ENCODE results near the gene BCAP29. TPM values are rescaled to one million over a fixed set of nuclear protein-coding genes. Genes with fewer than 3 reads are reported as not detected.

The BCAP29 gene
- total and polyA plus RNA-seq, 2 of the 4 experiments (the other 2 are of a cell fraction), result 33.0 to 35.1 TPM

DNA sequence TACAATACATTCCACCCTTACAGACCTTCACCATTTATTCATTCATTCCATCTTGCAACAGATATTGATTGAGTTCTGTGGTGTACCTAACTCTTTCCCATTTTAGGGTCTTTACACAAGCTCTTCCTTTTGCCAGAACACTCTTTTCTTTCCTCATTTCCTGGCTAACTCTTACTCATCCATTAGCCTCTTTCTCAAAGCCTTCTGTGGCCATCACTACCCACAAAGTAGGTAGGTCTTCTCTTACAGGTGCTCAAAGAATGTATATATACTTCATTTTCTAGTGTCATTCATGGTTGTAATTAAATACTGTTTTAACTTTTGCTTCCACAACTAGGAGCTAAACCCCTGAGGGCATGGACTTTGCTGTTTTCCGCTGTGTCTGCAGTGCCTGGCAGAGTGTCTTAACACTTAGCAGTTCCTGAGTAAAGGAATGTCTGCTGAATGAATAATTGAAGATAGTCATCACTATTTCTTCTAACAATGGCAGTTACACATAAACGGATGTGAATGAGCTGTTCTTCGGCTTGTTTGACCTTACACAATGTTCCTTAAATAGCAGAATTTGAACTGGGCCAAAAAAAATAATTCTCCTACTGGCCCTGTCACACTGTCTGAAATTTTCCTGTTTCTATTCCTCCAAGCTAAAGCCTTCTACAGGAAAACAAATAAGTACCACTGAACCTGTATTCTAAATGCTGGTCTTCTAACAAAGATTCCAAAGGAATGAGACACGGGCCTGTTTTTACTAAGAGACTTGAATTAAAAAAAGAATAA is 15.1 kb downstream of the BCAP29 start:
- H3K56ac ChIP-seq (ENCODE audit: extremely low read depth, insufficient read depth, low read length), result peak overlapping the region; percentile 14; the same call in 1 of the 2 replicates
- no peaks in the 10 kb centered on the region for H3K9me3 ChIP-seq (ENCODE audit: control insufficient read depth, insufficient read depth, low read length)
- H3K4ac ChIP-seq (ENCODE audit: low read depth, low read length), result peak overlapping the region; percentile 73
- H4K8ac ChIP-seq (ENCODE audit: low read depth in 2 of 2, low read length in 2 of 2), result peak overlapping the region; percentile 10 to 34; a peak in 1 of 4 replicates
- in situ Hi-C loops (cut with MboI; ENCODE audit: low sequenced_read_pairs), result no loop called here
- POLR2A ChIA-PET (ENCODE audit: unreplicated experiment), result interaction anchor here (0.6 kb wide), 1 partner anchor 166 kb away, joined by 3 read pairs; no protein-coding TSS in a partner anchor
- peak overlapping the region; percentile 69; the same call in 1 of the 2 replicates for H2BK20ac ChIP-seq (ENCODE audit: low read depth, low read length)
- H3K18ac ChIP-seq (ENCODE audit: low read depth, low read length), result peak overlapping the region; percentile 78; the same call in 1 of the 2 replicates
- peak; percentile 59 for TF ChIP-seq MAFK (IDR thresholded peaks at IDR 0.05; ENCODE audit: low read depth, low read length)
- peak; percentile 91 for TF ChIP-seq CEBPB (IDR thresholded peaks at IDR 0.05; ENCODE audit: low read depth, low read length)
- TF ChIP-seq POLR2A (IDR thresholded peaks at IDR 0.05; ENCODE audit: low read depth, low read length), result no peak
- TF ChIP-seq, protein P1, sequence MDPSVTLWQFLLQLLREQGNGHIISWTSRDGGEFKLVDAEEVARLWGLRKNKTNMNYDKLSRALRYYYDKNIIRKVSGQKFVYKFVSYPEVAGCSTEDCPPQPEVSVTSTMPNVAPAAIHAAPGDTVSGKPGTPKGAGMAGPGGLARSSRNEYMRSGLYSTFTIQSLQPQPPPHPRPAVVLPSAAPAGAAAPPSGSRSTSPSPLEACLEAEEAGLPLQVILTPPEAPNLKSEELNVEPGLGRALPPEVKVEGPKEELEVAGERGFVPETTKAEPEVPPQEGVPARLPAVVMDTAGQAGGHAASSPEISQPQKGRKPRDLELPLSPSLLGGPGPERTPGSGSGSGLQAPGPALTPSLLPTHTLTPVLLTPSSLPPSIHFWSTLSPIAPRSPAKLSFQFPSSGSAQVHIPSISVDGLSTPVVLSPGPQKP (IDR thresholded peaks at IDR 0.05; ENCODE audit: borderline replicate concordance, low read depth, low read length), result no peak
- TF ChIP-seq FOS (IDR thresholded peaks at IDR 0.05; ENCODE audit: low read depth, low read length), result peak; percentile 30; the same call in 1 of the 2 replicates
- intact Hi-C loops (cut with micrococcal nuclease), result no loop called here
- H3K4me2 ChIP-seq (ENCODE audit: low read depth, low read length), result peak overlapping the region; percentile 43
- WGBS, 2 experiments (ENCODE audit: extremely low coverage in 2 of 2, insufficient read length in 1 of 2), result no CpG with 5 or more reads among the region's 4 CpGs
- H2AK5ac ChIP-seq (ENCODE audit: low read depth, low read length), result peak overlapping the region; percentile 50
- no peak overlapping the region for H2AK9ac ChIP-seq (replicated peaks; ENCODE audit: low read depth, low read length, poor library complexity)
- H3K27ac ChIP-seq (ENCODE audit: insufficient read depth, low read length), result peak overlapping the region; percentile 5; the same call in 1 of the 2 replicates
- H3K4me1 ChIP-seq (ENCODE audit: control insufficient read depth, insufficient read depth, low read length), result no peaks in the 10 kb centered on the region; the same call in 1 of the 2 replicates
- CTCF ChIA-PET, result interaction anchor here (1.2 kb wide), 1 partner anchor 14 kb away, joined by 3 read pairs; no protein-coding TSS in a partner anchor
- BruUV-seq (replicated peaks), result no TSS peak
- ATAC-seq (ENCODE audit: low read depth) (peak; percentile 82), DNase-seq (peak; percentile 94)
- H2AFZ ChIP-seq (replicated peaks; ENCODE audit: low read length, poor library complexity), result no peak overlapping the region
- H3K9me1 ChIP-seq (ENCODE audit: insufficient read depth, low read length), result peaks cover 3% of the 10 kb centered on the region
- no peaks in the 10 kb centered on the region for H3K27me3 ChIP-seq (ENCODE audit: control insufficient read depth, insufficient read depth, low read length)
- H3K4me3 ChIP-seq (ENCODE audit: insufficient read depth, low read depth, low read length), result no peak overlapping the region
- H3K79me1 ChIP-seq (ENCODE audit: low read depth in 1 of 2, low read length in 2 of 2), result peaks cover 3 to 16% of the 10 kb centered on the region in 2 experiments; a peak in 3 of 4 replicates
- peaks cover 8% of the 10 kb centered on the region for H3K36me3 ChIP-seq (ENCODE audit: control insufficient read depth, insufficient read depth, low read length)
- H4K5ac ChIP-seq (ENCODE audit: low read depth, low read length), result no peak overlapping the region; the same call in 1 of the 2 replicates
- no peak overlapping the region for H3K9ac ChIP-seq (ENCODE audit: low read depth, low read length)
- dilution Hi-C loops (cut with HindIII; ENCODE audit: low sequenced_read_pairs, unreplicated experiment), result no loop called here
- peak overlapping the region; percentile 83; the same call in 2 of the 3 replicates for H2BK15ac ChIP-seq (ENCODE audit: low read depth, low read length)
- H4K91ac ChIP-seq (ENCODE audit: insufficient read depth, low read depth, low read length), result no peak overlapping the region
- peak overlapping the region; percentile 90 for H2BK5ac ChIP-seq (ENCODE audit: low read depth, low read length, poor library complexity, severe bottlenecking)
- peak overlapping the region; percentile 69 for H3K14ac ChIP-seq (replicated peaks; ENCODE audit: low read depth, low read length)
- peak overlapping the region; percentile 65; the same call in 1 of the 2 replicates for H3K23ac ChIP-seq (ENCODE audit: low read depth, low read length)
- peak overlapping the region; percentile 75 for H2BK120ac ChIP-seq (ENCODE audit: low read depth, low read length)
- H4K20me1 ChIP-seq (ENCODE audit: insufficient read depth, low read length), result no peaks in the 10 kb centered on the region
